GM21529 (cell line): ENCODE results near the gene EFCAB9.
A peak's percentile ranks its signal among the peaks of the same experiment; 100 is the strongest.

Source experiments
- ATAC-seq: cut with Tn5 transposase; IDR thresholded peaks from one replicate; pipeline ENCODE4 v1.9.1; 2021; ENCODE audit not compliant: unreplicated experiment

Gene EFCAB9

GRCh38 chr5:172165465-172165864, 28.5 kb upstream of the EFCAB9 start:
- peak; percentile 65 for ATAC-seq

- ATAC-seq = no peak
Measured at GRCh38 chr5:172166030-172166826, 27.7 kb upstream of the EFCAB9 start.

GRCh38 chr5:172167895-172168294, 26.1 kb upstream of the EFCAB9 start:
- no peak for ATAC-seq

GRCh38 chr5:172168311-172168710, 25.7 kb upstream of the EFCAB9 start:
- ATAC-seq = no peak

- ATAC-seq = no peak
Measured at GRCh38 chr5:172169216-172169615, 24.8 kb upstream of the EFCAB9 start.

GRCh38 chr5:172170251-172170701, 23.7 kb upstream of the EFCAB9 start:
- no peak for ATAC-seq

GRCh38 chr5:172171118-172171517, 22.9 kb upstream of the EFCAB9 start:
- ATAC-seq = no peak

GRCh38 chr5:172172912-172173563, 20.9 kb upstream of the EFCAB9 start:
- no peak for ATAC-seq

GRCh38 chr5:172173564-172174153, 20.3 kb upstream of the EFCAB9 start:
- no peak for ATAC-seq

GRCh38 chr5:172175263-172175719, 18.7 kb upstream of the EFCAB9 start:
- ATAC-seq = peak; percentile 48

GRCh38 chr5:172177176-172177575, 16.8 kb upstream of the EFCAB9 start:
- ATAC-seq = no peak

GRCh38 chr5:172178301-172178987, 15.5 kb upstream of the EFCAB9 start:
- ATAC-seq = peak; percentile 3

GRCh38 chr5:172178991-172179989, 14.7 kb upstream of the EFCAB9 start:
- ATAC-seq = peak; percentile 37

- no peak for ATAC-seq
Measured at GRCh38 chr5:172180936-172181335, 13.0 kb upstream of the EFCAB9 start.

- ATAC-seq = no peak
Measured at GRCh38 chr5:172182291-172182690, 11.7 kb upstream of the EFCAB9 start.

- ATAC-seq = no peak
Measured at GRCh38 chr5:172183881-172184280, 10.1 kb upstream of the EFCAB9 start.

GRCh38 chr5:172185096-172185461, 8.9 kb upstream of the EFCAB9 start:
- ATAC-seq = no peak

GRCh38 chr5:172186114-172186695, 7.8 kb upstream of the EFCAB9 start:
- no peak for ATAC-seq

- peak; percentile 29 for ATAC-seq
Measured at GRCh38 chr5:172187118-172188032, 6.6 kb upstream of the EFCAB9 start.
